GM19463 (cell line): ENCODE measurements around the gene HLA-DOA.

Source experiments
- ATAC-seq: cut with Tn5 transposase; IDR thresholded peaks from one replicate; pipeline ENCODE4 v1.9.1; 2021; ENCODE audit warnings: mild to moderate bottlenecking, moderate library complexity; ENCODE audit not compliant: unreplicated experiment

Gene HLA-DOA

DNA sequence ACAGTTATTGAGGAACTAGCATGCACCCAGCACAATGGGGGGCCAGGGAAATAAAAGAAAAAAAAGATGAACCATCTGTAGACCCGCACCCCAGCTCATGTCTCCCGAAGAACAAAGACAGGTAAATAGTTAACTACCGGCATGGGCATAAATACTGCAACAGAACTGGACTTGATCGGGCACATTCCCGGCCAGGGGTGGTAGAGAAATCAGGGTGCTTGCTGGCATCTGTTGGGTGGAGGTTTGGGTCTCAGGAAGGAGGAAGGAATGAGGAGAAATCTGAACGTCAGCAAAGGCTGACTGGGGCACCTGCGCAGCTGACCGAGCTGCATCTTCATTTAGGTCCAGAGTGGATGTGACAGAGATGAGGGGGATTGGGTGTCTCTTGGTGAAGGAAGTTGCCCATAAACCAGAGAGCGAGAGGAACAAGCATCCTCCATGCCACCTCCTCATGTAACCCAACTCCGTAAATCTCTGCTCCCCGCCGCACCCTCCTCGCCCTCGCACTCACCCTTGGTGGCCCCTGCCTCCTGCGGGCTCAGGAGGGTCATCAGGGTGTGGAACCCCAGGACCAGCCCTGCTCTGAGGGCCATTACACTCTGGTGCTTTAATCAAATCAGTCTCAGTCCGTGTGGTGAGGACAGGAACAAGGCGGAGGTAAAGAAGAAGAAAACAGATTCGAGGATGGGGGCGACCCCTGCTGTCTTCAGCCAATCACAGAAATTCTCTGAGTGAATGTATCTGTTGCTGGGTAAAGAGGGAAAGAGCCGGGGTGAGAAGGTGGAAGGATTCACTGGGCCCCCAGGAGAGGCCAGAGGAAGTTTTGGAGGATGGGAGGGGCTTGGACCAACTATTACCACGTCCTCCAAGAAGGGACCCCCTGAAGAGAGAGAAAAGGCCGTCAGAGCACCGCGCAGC, at the start of gene HLA-DOA:
HLA-DOA (minus strand) TSS at position 648 of the 918 bp plus-strand sequence.
- peak; percentile 91 for ATAC-seq

DNA sequence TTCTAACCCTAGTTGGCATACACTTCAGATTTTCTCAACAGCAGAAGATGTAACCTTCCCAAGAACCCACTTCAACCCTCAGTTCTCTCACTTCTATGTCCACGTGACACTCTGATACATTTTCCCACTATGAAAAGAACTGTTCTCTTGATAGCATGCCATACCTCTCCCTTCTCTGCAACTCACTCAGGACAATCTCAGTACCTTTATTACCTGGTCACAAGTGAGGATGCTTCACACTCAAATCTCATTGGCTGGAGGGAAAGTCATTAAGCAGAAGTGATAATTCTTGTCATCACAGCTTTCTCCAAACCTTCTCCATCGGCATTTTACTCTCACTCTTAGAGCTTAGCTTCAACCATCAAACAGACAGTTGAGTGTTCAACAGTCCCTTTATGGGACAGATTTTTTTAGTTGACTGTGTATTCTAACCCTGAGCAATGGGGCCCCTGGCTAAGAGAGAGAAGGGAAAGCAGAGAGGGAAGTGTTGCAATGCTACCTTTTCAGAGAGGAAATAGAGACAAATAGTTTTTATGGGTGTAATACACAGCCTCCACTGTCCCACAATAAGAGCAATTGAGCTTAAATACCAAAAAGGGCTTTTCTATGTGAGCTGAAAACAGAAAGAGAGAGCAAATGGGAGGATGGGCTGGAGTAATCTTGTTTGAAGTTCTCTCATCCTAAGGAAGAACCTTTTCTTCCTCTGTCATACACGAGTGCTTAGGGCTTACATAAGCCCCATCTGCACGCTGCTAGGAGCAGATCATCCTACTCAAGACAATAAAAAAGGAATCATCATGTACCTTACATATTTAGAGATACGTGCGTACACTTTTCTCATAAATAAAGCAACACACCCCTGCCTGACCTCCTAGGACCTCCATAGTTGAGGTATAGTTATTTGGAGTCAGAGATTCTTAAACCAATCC, 48.1 kb upstream of the HLA-DOA start:
- ATAC-seq = no peak

DNA sequence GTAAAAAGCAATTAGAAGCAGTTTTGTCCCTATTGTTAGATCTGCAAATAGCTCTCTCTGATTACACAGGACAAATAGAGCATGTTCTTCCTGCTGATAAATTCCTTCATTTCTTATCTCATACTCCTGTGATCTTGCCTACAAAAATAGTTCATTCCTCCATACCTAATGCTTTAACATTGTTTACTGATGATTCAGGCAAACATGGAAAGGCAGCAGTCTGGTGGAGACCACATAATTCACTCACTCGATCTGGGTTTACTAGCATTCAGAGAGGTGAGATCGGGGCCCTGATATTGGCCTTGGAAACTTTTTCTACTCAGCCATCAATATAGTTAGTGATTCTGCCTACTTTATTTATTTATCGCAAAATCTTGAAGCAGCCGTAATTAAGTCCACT, 43.8 kb upstream of the HLA-DOA start:
- ATAC-seq = no peak

DNA sequence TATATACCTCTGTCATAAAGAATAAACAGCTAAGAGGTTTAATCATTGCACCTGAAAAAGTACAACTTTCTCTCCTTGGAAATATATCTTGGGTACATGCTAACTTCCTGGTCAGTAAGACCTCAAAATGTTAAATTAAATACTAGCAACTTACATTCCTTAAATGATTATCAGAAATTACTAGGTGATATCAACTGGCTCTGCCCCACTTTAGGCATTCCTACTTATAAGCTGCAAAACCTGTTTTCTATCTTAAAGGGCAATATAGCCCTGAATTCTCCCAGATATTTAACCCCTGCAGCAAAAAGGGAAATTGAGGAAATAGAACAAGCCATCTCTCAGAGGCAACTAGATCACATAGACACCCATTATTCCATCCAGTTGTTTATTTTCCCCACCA, 43.2 kb upstream of the HLA-DOA start:
- ATAC-seq = no peak

DNA sequence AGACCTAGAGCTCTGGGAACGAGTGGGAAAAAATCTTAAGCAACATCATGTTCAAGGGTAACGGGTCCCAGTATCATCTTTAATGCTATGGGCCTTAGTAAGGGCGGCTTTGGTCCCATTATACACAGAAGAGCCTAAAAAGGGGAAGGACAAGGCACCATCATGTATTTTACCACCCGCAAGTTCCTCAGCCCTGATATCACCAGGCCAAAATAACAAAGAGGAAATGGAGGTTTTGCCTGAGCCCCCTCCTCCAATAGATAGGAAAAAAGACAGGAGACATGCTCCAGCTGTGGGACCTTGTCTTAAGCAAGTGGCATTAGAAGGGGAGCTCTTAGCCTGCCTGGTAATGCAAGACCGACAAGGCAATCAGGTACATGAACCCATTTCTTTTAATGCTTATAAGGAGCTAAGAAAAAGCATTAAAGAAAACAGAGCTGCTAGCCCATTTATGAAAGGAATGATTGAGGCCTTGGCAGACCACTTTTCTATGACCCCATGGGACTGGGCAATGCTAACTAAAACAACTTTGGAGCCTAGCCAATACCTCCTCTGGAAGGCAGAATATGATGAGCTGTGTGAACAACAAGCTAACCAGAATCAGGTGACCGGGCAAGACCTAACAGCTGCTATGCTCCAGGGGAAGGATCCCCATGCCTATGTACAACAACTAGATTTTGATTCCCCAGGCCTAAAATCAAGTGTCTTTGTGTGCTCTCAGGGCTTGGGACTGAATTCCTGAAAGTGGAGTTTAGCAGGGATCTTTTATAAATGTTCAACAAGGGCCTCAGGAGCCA, 40.8 kb upstream of the HLA-DOA start:
- no peak for ATAC-seq

DNA sequence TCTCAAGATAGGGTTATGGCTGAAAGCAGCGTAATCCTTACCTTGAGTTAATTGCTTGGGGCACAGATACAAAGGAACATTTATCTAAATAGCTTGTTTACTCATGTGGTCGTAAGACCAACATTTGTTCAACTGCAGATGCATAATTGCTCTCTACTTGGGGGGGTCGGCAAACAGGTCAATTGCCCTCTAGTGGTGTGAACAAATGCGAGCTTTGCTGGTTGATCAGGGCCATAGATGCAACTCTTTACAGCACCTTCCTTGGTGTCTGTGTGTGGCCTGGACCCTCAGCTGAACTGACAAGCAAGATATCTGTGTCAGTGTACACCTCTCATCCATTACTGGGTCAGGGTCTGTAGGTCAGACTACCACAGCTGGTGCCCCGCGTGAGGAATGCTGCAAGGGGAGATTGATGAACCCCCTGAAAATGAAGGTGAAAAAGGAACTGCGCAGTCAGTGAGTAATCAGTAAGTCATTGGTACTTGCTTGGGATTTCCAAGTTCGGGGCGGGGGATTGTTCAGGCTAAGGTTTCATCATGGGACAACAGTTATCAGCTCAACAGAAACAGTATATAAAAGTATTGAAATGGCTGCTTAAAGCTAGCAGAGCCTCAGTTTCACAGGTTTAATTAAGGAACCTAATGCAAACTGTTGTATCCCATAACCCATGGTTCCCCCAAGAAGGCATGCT, 40.1 kb upstream of the HLA-DOA start:
- no peak for ATAC-seq

DNA sequence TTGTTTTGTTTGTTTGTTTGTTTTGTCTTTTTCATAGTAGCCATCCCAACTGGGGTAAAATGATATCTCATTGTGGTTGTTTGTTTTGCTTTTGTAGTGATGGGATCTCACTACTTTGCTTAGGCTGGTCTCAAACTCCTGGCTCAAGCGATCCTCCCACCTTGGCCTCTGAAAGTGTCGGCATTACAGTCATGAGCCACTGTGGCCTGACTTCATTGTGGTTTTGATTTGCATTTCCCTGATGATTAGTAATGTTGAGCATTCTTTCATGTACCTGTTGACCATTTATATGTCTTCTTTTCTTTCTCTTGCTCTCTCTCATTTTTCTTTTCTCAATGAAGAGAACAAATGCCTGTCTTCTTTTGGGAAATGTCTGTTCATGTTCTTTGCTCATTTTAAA, 30.8 kb upstream of the HLA-DOA start:
- no peak for ATAC-seq

DNA sequence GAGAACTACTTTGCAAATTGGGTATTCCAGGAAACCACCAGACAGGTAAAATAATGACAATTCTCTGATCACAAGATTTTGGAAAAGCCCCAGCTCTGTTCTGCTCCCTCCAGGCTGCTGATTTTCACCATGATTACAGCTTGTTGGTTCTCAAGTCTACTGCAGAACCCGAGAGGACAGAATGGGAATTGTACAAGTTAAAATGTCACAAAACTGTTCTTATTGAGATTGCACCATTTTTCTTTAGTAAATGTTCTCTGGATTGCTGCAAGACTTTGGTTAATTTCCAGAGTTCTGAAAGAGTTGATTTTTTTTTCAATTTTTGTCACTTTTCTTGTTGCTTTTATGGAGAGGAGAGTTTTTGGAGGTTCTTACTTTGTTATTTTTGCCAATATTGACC, 27.1 kb upstream of the HLA-DOA start:
- no peak for ATAC-seq

DNA sequence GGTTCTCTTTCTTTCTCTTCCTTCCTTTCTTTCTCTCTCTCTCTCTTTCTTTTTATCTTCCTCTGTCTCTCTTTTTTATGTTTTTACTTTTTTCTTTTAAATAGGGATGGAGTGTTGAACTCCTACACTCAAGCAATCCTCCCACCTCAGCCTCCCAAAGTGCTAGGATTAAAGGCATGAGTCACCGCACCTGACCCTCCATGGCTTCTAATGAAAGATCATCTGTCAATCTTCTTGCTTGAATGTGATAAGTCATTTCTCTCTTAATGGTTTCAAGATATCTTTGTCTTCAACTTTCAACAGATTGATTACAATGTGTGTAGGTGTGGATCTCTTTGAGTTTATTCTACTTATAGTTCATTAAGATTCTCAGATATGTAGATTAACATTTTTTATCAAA, 25.2 kb upstream of the HLA-DOA start:
- no peak for ATAC-seq

DNA sequence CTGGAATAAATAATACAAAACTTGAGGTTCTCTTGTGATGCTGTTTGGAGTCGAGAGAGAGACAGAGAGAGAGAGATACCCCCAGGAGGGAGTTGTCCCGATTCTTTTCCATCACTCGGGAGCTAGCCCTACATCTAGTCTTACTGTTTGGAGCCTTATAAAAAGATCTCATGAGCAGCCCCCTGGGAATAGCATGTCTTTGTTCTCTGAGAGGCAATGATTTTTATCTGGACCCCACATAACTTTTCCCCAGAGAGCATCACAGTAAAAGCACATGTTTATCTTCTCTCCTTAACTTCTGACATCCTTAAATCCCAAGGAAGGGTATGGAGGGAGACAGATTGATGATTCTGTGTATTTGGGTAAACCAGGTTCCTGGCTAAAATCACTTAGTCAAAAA, 20.9 kb upstream of the HLA-DOA start:
- no peak for ATAC-seq

DNA sequence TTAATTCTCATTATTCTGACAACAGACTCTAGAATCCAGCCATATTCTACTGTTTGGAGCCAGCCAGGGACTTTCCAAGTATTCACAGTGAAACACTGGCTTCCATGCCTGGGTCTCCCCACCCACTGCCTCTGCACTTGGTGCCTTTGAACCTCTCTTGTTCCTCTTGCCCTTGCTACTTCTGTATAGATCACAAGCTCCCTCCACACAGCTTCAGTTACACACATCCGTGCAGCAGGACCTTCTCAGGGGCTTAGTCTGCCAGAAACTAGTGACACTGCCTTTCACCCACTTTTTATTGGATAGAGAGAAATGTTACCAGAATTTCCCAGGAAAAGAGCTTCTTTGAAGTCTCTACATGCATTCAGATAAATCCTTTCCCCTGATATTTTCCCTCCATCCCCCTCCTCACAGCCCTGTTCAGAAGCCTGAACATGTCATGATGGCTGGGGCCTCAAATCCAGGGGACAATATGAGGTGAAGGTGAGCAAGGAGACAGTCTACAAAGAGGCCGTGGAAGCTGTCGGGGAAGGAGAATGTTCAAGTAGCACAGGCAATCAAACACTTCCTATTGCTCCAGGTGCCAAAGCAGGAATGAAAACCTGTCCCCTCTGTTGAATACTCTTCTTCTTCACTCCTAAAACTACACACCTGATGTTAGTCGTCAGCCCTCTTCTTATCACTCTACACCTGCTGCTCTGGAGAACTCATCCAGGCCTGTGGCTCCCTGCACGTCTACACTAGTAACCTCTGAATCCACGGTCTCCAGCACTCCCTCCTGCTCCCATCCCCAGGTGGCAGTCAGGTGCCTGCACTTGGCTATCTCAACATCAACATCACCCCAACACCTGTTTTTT, 20.2 kb upstream of the HLA-DOA start:
- ATAC-seq = peak; percentile 75

DNA sequence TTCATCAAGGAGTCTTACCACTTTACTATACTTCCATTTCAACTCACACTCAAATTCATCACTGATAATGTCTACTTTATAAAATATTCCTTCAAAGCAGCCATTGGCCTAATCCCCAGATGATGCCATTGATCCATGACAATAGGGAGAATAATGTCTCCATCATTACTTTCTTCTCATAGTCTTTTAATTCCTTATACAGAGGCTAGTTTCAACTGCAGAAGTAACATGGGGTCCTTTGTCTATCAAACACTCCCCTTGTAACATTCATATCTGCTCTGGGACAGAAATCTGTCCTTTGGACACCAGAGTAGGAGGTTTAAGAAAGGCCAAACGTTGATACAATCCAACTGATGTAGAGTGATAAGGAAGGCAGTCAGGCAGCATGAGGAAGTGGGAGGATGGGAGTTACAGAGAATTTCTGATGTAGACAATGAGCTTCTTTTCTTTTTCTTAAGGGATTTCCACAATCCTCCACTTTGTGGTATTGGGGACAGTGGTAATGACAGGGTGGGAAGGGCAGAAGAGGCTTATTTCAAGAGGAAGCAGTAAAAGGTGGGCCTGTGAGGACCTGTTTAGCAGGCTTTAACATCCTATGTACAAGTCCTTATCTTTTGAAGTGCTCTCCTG, 18.9 kb upstream of the HLA-DOA start:
- ATAC-seq = no peak

DNA sequence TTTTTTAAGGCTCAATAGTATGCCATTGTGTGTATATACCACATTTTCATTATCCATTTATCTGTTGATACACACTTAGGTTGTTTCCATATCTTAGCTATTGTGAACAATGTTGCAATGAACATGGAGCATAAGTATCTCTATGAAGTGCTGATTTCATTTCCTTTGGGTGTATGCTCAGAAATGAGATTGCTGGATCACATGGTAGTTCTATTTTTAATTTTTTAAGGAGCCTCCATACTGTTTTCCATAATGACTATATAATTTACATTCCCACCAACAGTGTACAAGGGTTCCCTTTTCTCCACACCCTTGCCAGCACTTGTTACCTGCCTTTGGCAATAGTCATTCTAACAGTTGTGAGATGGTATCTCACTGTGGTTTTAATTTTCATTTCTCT, 15.1 kb upstream of the HLA-DOA start:
- ATAC-seq = no peak

DNA sequence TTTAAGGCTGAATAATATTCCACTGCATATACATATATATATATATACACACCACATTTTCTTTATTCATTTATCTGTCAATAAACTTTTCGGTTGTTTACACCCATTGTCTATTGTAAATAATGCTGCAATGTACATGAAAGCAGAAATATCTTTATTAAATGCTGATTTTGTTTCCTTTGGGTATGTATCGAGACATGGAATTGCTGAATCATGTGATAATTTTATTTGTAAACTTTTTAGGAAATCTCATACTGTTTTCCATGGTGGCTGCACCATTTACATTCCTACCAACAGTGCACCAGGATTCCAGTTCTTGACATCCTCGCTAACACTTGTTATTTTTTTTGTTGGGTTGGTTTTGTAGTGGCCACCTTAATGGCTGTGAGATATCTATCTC, 14.1 kb upstream of the HLA-DOA start:
- no peak for ATAC-seq

DNA sequence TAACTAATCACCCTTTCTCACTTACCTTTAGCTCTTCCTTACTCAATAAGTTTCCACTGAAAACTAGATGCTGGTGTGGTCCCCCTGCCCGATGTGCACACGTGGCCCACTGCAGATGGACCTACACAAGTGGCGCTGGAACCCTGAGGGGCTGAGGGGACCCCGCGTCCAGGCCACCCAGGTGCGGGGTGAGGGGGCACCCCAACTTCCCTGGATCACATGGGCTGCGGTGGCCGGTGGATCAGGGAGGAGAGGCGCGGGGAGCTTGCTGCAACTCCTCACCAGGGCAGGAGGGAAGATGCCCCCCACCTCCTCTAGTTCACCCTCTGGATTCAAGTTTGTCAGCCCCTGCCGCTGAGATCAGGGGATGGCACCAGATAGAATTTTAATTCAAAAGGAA, 12.5 kb upstream of the HLA-DOA start:
- no peak for ATAC-seq

DNA sequence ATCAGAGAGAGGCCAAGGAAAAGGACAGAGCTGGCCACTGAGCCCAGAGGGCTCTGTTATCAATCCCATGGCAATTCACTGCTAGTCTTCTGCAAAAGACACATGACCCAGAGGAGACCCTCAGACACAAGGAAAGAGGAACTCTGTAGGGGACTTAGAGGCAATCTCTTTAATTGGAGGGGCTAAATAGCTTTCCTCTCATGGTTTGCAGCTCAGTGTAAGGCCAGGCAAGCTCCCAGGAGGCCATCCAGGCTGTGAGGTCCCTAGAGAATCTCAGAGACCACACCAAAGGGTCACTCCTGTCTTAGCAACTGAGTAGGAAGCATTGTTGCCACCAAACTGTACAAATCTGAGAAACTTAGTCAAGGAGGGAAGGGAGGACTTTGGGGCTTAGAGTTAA, 10.0 kb upstream of the HLA-DOA start:
- ATAC-seq = peak; percentile 13

DNA sequence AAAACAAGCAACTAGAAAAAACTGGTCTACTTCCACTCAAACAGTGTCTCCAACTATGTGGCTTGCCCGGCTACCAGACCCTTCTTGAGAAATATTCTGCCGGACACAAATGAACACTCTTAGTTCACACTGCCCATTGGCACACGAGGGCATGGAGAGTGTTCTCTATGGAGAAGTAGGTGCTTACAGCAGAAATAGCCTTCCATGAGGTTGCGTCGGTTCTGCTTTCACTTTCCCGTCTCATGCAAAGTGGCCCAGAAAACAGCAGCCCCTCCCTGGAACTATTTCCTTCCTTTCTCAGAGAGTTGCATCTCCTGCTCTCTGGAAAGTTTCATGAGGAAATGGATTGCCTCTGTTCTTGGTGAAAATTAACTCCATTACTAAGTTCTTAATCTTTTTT, 9.5 kb upstream of the HLA-DOA start:
- peak; percentile 75 for ATAC-seq

DNA sequence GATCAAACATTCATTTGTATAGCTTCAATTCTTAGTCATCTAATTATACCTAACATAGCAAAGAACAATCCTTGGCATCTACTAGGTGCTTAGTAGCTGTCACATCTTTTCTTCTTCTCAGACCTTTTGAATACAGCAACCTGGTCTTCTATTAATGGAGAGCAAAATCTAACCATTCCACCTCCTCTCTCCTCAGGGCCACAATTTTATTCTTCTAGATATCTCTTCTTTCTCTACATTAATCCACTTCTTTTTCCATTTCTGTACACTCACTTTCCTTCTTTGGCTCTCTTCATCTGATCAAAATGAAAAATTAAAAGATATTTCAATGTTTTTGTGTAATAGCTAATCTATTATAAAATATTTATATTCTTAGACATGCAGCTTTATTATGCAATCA, 9.0 kb upstream of the HLA-DOA start:
- ATAC-seq = no peak
